Activated T-cell treated with anti-CD3 and anti-CD28 coated beads for 48 hours (primary cell): ENCODE measurements around the gene GRID1.

Experiments used
- DNase-seq: peaks from one replicate; pipeline ENCODE4 v3.0.0-alpha.2; 2020; ENCODE audit warnings: low read depth

Gene GRID1

GRCh38 chr10:85645926-85646711 is 720.5 kb downstream of the GRID1 start:
- no peak for DNase-seq

GRCh38 chr10:85645053-85645452 is 721.5 kb downstream of the GRID1 start:
- no peak for DNase-seq

DNA sequence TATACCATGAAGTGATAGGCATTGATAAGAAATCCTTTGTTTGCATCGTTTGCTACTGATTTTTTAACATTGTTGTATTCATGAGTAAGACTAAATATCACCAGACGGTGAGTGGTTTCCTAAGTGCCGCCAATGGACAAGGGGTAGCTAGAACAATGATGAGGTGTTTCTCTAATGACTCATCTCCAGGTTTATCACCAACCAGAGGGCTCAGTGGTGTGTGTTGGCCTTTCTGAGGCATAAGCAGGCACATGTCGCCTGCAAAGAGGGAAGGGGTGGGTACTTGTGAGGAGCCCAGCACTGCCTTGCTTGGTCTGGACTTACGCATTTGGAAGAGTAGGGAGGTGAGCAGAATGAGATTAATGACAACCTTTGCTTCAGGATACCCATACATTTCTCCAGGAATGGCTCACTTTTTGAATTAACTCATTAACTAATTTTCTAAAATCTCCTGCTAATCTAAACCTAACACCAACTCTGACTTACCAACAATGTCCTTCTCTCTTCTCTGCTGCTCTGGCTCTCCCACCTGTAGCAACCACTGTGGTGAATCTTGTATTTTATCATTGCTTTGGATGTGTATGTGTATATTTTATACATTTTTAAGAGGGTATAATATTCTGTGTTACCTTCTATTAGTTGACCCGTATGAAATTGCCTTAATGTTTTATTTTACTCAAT is 722.6 kb downstream of the GRID1 start:
- DNase-seq: no peak

GRCh38 chr10:85643171-85643844 is 723.3 kb downstream of the GRID1 start:
- no peak for DNase-seq

DNA sequence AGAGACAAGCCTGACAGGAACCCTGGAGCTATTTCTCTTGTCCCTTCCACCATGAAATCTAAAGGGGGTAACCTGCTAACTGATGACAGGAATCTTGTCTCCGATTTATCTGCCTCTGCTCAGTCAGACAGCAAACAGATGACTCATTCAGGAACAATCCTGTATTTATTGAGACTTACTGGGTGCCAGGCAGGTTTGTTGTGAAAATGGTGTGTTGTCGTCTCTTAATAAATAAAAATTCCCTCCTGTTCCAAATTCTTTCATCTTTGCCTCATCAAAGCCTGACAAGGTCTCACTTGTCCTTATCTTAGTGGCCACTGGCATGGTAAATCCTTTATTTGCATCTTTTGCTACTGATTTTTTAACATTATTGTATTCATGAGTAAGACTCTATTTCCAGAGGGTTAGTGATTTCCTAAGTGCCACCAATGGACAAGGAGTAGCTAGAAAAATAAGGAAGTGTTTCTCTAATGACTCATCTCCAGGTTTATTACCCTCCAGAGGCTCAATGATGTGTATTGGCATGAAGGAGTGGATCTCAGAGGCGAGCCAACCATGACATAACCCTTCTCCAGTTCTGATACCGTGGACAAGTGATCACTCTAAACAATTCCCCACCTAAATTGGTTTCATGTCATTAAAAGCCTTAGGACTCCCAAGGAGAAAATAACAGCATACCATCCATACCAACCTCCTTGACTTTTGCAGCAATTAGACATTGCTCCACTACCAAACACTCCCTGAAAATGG is 724.0 kb downstream of the GRID1 start:
- DNase-seq: no peak

GRCh38 chr10:85642082-85642420 is 724.5 kb downstream of the GRID1 start:
- no peak for DNase-seq

DNA sequence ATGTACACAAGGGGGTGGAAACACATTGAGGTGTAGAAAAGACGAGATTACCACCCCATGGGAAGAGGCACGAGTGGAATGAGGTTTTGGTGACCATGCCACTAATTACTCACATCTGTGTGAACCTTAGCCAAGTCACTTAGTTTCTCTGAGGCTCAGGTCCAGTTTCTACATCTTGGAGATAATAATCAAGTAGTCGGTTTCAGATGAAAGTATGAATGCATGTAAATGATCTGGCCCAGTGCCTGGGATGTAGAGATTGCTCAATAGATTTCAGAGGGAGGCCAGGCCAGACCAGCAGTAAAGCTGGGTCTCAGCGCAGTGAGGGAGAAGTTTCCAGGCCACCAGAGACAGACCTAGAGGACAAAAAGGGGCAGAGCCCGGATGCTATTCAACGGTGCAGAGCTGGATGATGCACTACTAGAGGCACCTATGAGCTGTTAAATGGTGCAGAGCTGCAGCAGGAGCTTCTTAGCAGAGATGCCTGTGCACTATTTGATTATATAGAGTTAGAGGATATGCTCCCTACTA is 725.1 kb downstream of the GRID1 start:
- no peak for DNase-seq

DNA sequence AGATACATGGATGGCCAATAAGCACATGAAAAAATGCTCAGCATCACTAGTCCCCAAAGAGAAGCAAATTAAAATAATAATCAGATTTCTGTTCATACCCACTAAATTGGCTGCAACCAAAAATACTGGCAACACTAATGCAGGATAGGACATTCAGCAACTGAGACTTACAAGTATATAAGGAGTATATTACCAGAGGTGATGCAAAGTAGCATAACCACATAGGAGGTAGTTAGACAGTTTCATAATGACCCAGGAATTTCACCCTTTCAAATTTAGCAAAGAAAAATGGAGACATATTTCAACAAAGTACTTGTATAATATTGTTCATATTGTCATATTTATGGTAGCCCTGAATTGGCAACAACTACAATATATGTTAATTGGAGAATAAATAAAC is 727.8 kb downstream of the GRID1 start:
- DNase-seq: no peak

GRCh38 chr10:85635650-85636049 is 730.9 kb downstream of the GRID1 start:
- no peak for DNase-seq

DNA sequence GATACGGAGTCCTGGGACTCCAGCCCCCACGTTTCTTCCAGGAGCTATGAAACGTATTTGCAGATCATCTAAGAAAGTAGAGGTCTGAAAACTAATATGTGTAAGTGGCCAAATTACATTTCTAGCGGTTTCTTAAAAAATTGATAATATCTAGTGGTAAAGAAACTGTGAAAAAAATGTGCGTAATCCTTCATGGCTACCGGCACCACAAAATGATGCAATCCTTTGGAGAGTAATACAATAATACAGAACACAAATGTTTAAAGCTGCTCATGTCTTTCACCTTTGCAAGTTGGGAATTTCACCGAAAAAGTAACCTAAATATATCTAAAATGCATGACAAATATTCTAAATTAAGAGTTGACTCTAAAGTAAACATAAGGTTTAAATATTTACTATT is 742.1 kb downstream of the GRID1 start:
- DNase-seq: no peak

DNA sequence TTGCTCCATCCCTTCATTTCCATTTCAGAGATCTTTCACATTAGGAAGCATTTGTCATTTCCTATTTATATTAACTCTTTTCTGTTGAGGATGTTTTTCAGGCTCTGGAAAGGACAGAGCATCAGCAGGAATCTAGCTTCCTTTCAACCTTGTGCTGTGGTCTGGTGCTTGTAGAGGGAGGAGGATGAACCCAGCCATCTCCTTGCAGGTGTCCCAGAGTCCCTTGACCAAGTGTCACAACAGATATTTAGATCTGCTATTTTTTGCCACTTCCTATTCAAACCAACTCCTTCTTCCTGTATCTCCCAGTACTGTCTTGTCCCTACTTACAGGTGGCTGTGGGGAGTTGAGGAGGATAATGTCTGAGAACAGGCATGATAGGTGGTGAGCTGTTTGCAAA is 742.8 kb downstream of the GRID1 start:
- DNase-seq: no peak

DNA sequence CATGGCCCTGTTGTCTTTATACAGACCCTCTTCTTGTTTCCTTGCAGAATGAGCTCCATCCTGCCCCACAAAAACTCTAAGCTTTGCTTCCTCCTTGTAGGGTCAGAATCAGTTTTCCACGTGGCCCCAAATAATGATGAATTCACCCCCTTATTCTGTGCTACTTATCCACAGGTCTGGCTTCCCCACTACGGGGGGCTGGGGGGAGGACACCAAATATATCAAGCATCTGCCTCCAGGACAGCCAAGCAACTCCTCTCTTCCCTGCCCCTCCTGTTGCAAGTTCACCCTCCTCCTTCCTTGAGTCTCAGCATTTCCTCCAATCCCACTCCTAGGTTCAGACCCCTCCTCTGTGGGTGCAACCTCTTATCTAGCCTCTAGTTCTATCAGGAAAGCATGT is 743.3 kb downstream of the GRID1 start:
- DNase-seq: no peak

DNA sequence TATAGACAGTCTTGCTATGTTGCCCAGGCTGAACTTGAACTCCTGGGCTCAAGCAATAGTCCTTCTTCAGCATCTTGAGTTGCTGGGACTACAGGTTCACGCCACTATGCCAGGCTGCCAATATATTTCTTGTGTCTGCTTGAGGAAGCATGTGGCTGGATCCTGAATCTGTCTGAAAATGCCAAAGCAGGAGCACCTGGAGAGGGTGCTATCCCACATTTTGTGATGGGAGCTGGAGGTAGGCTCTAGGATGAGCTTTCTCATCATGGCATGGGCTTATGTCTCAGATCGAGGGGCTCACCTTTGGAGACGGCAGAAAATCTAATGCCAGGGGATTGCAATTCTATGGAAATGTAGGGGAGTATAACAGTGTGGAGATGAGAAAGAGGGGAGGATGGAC is 744.2 kb downstream of the GRID1 start:
- no peak for DNase-seq

GRCh38 chr10:85621562-85621961 is 745.0 kb downstream of the GRID1 start:
- no peak for DNase-seq

- DNase-seq: no peak
Measured at GRCh38 chr10:85620807-85621206, 745.8 kb downstream of the GRID1 start.

- no peak for DNase-seq
Measured at GRCh38 chr10:85619832-85620231, 746.8 kb downstream of the GRID1 start.

- no peak for DNase-seq
Measured at GRCh38 chr10:85618841-85619240, 747.8 kb downstream of the GRID1 start.

- DNase-seq: no peak
Measured at GRCh38 chr10:85617751-85618546, 748.6 kb downstream of the GRID1 start.

DNA sequence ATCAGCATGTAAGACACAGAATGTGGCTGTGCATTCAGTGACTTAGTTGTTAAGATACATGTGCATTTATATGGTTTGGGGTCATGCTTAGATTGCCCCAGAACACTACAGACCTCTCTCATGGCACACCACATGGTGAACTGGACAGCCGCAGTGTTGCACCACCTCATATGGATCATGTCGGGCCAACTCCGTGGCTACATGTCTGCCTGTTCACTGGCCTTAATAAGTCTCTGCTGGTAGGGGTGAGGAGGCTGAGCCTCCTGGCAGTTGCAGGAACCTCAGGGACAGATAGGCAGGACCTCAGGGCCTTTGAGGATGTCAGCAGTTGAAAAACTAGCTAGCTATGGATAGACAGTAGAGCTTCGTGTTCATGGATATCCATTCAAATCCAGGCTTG is 751.0 kb downstream of the GRID1 start:
- DNase-seq: no peak

GRCh38 chr10:85614981-85615380 is 751.6 kb downstream of the GRID1 start:
- DNase-seq: no peak

- no peak for DNase-seq
Measured at GRCh38 chr10:85614566-85614965, 752.0 kb downstream of the GRID1 start.

- no peak for DNase-seq
Measured at GRCh38 chr10:85613391-85613790, 753.2 kb downstream of the GRID1 start.
